GM20431 (cell line): Measurements from ENCODE around the gene GTF2A1L.

Experiments
- in situ Hi-C: fragments of 300-500 bp; cut with MseI, MboI; formaldehyde crosslinking; loops from one replicate; pipeline ENCODE4 v1.15.0; 2020; ENCODE audit warnings: low sequenced_read_pairs; ENCODE audit not compliant: unreplicated experiment

Gene GTF2A1L

DNA sequence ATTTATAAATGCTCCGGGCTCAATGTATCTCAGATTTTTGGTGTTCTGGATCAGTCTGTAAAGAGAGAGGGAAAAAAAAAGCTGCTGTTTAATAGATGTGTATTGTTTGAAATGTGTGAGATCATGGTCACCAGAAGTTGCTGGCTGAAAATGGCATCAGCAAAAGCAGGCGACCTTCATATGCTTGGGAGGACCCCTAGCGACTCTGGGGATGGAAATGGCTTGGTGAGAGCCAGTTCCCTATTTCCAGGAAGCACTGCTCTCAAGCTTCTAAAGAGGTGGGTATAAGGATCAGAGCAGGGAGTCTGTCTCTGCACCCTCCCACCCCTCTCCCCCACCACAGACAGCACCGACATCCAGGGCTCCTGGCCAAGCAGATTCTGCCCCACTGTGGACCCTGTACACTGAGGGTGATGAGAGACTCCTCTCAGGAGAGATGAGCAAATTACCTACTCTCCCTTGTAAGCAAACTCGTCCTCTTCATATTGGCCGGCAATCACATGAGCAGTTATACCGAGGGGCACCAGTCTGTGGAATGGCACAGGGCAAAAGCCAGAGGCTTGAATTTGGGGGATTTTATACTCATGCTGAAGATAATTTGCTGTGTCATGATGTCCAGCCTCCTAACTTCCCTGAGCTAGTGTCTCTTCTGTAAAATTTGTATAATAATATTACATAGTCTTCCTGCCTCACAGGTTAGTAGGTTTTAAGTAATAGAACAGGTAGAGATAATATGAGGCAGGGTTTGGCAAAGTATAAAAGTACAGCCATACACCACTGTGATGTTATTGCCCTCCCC is 108.2 kb downstream of the GTF2A1L start:
- in situ Hi-C loops: no loop called here

DNA sequence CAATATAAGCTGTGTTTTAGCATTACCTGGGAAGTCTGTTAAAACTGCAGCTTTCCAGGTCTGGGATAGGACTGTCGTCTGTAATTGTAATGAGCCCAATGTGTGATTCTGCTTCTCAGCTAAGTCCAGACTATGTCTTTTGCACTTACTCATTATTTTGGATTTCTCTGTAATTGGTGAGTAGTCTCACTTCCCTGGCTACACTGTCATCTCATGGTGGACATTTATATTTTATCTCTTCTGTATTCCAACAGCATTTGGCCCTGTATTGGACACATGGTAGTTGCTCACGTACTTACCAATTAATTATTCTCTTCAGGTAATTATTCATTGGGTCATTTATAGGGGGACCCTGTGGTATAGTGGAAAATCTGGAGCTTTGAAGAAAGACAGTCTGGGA is 109.9 kb downstream of the GTF2A1L start:
- in situ Hi-C loops: no loop called here

DNA sequence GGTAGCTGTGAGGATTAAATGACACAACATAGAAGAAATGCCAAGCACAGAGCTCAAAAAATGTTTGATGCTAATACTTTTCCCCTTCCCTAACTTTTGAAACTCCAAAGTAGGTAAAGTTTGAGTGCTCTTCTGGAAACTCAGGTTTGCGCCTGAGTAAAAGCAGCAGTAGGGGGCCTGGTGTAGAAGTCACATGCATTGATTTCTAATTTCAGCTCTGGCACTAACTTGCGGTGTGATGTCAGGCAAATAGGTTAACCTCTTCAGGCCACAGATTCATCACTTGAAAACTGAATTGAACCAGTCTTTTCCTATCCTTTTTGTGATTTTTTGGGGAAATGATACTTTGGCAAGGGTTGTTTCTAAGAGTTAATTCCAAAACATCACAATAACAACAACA is 110.6 kb downstream of the GTF2A1L start:
- in situ Hi-C loops: no loop called here

DNA sequence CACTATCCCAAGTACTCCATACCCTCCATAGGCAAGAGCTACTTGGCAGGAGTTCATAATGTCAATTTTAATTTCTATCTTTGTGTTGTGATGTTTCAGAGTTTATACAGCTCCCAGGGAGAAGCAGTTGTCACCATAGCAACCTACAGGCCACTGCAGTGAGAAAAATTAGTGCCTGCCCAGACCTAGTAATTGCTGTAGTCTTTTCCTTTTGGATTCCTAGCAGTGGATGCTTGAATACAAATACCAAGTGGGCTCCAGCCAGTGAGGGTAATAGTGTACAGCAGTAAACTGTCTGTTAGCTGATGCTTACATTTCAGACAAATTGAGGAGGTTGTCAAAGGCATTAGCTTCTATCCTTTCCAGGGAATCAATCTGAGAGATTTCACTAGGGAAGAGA is 111.2 kb downstream of the GTF2A1L start:
- in situ Hi-C loops: no loop called here
